ENCODE results near the gene H6PD. TPM values are rescaled to one million over a fixed set of nuclear protein-coding genes. Genes with fewer than 3 reads are reported as not detected.

Gene H6PD
- total RNA-seq, 1 donor from 2014 or later = 21.3 TPM

- DNase-seq = no peak
These were observed 66.0 kb downstream of the H6PD start for GRCh38 chr1:9300573-9300972.

GRCh38 chr1:9302745-9303524 lies 68.4 kb downstream of the H6PD start:
- peak; percentile 86 for DNase-seq

DNA sequence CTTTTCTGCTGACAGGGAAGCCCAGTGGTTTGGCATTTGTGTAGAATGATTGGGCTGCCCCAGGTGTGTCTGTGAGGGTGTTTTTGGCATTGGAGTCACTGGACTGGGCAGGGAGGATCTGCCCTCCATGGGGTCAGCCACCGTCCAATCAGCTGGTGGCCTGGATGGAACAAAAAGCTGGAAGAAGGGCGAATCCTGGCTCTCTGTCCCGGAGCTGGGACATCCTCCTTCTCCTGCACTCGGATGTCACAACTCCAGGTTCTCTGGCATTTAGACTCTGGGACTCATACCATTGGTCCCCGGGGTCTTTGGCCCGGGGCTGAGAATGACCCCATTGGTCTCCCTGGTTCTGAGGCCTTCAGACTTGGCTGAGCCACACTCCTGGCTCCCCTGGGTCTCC lies 69.3 kb downstream of the H6PD start:
- no peak for DNase-seq

DNA sequence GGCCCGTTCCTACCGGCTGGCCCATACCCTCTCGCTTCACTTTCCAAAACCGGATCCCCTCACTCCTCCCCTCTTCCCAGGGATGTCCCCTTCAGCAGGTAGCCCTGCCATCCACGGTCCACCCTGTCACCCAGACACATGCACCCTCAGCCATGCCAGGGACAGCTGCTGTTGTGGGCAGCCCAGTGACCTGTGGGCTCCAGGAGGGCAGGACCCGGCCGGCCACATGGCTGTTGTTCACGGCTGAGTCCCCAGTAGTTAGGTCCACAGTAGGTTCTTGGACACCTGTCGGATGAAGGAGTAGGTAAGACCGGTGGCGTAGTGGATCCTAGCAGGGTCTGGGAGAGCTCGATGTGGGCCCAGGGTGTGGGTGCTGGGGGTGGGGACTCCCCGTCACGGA lies 70.6 kb downstream of the H6PD start:
- DNase-seq = no peak

DNA sequence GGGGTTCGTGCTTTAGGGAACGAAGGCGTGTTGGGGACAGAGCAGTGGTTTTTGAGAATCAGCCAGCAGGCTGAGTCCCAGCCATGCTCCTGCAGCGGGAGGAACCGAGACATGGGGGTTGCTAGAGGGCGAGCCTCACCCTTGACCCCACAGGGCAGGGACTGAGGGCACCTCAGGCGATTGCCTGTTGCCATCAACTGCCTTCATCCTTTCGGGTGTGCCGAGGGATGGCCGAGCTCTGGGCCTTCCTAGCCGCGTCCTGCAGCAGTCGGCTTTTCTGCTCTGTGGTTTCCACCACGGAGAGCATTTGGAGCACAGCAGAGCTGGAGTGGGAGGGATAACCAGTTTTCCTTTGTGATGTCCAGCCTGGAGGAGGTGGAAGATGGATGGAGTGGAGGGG lies 71.4 kb downstream of the H6PD start:
- no peak for DNase-seq

GRCh38 chr1:9307303-9307702 lies 72.7 kb downstream of the H6PD start:
- DNase-seq = no peak

DNA sequence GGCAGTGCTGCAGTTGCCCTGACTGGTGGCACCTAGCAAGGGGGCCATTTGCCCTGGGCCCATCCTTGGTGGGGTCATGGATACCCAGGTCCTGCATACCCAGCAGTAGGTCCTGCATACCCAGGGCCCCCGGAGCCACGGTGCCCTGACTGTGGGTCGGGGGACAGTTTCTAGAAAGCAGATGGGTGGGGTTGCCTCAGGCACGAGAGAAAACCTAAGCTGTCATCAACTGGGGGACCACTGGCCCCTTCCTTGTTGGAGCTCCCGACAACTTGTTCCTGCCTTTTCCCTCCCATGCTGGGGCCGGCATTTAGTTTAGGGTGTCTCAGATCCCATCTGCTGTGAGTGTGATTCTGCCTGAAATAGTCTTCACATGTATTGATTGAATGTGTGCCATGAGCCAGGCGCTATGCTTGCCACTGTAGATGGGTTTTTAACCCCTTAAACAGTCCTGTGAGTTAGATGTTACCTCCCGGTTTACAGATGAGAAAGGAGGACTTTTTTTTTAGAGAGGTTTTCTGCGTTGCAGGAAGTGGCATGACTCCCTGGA lies 73.7 kb downstream of the H6PD start:
- DNase-seq = no peak

- DNase-seq = no peak
These were observed 74.5 kb downstream of the H6PD start for GRCh38 chr1:9309080-9309479.

- no peak for DNase-seq
These were observed 75.4 kb downstream of the H6PD start for GRCh38 chr1:9309991-9310390.

GRCh38 chr1:9311029-9311428 lies 76.5 kb downstream of the H6PD start:
- no peak for DNase-seq

- DNase-seq = no peak
These were observed 76.9 kb downstream of the H6PD start for GRCh38 chr1:9311479-9311878.

DNA sequence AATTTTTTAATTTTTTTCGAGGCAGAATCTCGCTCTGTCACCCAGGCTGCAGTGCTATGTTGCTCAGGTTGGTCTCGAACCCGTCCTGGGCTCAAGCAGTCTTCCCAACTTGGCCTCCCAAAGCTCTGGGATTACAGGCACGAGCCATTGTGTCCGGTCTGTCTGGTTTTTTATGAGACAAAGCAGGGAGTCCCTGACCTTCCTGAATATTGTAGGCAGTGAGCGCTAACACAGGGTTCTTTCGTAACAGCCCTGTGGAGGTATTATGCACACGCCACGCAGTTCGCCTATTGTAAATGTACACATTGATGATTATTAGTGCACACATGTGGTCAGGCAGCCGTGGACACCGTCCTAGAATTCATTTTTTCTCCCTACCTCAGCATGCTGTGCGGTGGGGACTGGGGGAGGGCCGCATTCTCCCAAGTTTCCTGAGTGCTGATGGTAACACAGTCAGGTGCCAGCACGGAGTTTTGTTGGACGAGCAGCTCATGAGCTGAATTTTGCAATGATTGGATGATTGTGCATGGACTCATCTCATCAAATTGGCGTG lies 77.7 kb downstream of the H6PD start:
- DNase-seq = no peak

DNA sequence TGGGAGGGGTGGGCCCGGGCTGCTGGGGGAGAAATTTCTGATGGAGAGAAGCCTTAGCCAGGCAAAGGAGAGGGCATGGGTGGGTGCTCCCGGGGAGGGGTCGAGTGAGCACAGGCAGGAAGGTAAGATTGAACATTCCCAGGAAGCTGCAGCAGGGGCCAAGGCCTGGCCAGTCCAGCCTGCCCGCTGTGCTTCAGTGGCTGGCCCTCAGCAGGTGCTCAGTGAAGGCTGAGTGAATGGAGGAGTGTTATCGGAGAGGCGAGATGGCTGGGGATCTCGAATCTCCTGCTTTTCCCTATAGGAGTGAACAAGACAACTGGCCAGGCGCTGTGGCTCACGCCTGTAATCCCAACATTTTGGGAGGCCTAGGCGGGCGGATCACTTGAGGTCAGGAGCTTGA lies 79.0 kb downstream of the H6PD start:
- DNase-seq = no peak

GRCh38 chr1:9314111-9314510 lies 79.5 kb downstream of the H6PD start:
- DNase-seq = no peak

DNA sequence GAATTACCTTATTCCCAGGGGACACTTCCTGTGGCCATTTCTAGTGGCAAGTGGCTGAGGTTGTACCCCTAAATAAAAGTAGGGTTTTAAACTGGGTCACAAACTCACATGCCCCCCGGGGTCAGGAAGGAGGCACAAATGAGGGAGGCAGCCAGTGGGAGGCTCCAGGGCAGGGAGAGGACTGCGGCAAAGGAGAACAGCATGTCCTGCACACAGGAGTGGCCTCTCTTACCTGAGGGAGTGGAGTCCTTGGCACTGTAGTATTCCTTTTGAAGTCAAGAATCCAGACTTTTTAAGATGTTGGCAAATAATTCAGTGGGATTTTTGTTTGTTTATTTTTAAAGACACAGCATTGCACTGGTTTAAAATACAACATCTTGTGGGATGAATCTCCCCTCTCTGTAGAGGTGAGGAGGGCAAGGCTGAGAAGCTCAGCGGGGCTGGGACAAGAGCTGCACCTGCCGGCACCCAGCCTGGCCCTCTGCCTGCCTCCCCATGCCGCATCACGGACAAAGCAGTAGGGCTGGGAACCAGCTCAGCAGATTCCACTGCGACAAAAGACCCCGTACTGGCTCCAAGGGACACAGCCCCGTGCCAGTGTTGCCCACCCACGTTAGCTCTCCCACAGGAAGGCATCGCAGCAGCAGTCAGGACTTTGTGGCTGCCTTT lies 80.3 kb downstream of the H6PD start:
- no peak for DNase-seq

GRCh38 chr1:9315411-9316079 lies 81.0 kb downstream of the H6PD start:
- peak; percentile 57 for DNase-seq

DNA sequence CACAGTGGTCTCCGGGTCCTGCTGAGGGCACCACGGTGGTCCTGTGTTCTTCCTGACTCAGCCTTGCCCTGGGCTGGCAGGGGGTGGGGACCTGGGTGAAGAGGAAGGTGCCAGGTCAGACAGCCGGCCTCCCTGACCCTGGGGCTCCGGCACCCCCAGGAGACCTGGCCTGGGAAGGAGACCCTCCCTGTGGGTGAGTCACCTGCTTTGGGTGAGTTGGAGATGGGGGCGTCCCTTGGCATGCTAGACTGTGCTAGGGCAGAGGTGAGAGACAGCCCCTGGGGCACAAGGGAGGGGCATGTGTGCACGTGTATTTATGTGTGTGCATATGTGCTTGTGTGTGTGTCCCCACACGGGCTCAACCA lies 81.5 kb downstream of the H6PD start:
- DNase-seq = no peak

- DNase-seq = no peak
These were observed 81.9 kb downstream of the H6PD start for GRCh38 chr1:9316512-9316911.

GRCh38 chr1:9317072-9317471 lies 82.5 kb downstream of the H6PD start:
- no peak for DNase-seq

DNA sequence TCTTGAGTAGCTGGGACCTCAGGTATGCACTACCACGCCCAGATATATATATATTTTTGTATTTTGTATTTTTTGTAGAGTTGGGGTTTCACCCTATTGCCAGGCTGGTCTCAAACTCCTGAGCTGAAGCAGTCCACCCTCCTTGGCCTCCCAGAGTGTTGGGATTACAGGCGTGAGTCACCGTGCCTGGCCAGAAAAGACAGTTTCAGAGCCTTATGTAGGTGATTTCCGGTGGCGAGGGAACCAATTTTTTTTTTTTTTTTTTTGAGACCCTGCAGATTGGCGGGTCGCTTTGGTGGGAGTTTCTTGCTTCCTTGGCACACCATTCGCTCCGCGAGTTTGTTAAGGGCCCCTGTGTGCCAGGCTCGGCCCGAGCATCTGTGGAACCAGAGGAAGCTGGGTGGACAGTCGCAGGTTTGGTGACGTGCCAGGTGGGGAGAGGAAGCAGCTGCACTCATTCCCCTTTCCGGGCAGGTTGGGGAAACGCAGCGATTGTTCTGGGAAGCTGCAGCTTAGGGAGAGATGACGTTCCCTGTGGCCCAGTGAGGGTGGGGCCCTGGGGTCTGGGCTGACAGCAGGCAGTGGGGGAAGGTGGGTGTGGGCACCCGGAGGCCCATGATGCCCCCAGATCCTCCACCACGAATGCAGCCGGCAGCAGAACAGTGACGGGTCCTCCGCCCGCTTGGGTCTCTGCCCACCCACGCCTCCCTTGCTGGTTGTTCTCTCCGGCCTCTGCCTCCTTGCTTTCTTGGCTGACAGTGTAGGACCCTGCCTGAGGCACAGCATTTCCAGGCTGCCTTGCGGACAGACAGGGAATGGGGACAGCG lies 83.2 kb downstream of the H6PD start:
- peak; percentile 96 for DNase-seq

DNA sequence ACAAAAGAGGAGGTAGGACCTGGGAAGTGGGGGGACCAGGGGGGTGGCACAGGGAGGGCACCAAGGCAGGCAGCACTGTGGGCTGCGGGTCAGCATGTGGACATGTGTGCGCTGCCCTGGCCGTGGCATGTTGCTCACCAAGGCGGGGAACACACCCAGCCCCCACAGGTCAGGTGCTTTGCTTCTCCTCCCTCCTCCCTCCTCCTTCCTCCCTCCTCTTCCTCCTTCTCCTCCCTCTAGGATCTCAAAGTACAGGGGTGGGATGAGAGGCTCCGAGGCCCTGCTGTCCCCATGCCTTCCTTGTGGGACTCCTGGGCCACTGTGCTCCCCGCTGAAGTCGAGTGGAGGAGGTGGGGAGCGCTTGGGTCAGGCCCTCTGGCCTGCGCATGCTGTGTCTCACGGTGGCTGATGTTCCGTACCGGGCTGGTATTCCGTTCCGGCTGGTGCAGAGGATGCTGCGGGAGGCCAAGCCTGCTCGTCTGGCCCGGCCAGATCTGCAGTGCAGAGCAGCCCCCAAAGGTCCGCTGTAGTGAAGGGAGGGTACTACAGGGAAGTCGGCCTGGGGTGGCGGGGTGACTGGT lies 84.7 kb downstream of the H6PD start:
- DNase-seq = no peak
